HCT116 (cell line): ENCODE results near the gene FIBCD1.

Experiments
- ATF3 ChIP-seq: IDR thresholded peaks from 2 replicates; pipeline ENCODE4 v1.6.1; 2012
- CEBPB ChIP-seq: IDR thresholded peaks from 2 replicates; pipeline ENCODE4 v1.6.1; 2012; ENCODE audit warnings: low read depth
- CTCF ChIP-seq, 3 experiments: fragments of 200-600 bp in 1 of 3; sonication (generic) in 1 of 3; IDR thresholded peaks in 2 of 3; conservative IDR thresholded peaks in 1 of 3; 2 replicates each; pipeline ENCODE4 v1.5.1; 2012 to 2017; ENCODE audit warnings: low read depth in 2 of 3, low read length in 2 of 3, antibody characterized with exemption in 1 of 3, borderline replicate concordance in 1 of 3, control low read depth in 1 of 3, mild to moderate bottlenecking in 1 of 3, mixed read lengths in 1 of 3, mixed run types in 1 of 3, moderate library complexity in 1 of 3; ENCODE audit not compliant: insufficient read depth in 1 of 3
- EGR1 ChIP-seq: IDR thresholded peaks from 2 replicates; pipeline ENCODE4 v1.6.1; 2012; ENCODE audit warnings: low read depth
- EZH2 ChIP-seq: fragments of 200-600 bp; sonication (generic); IDR thresholded peaks from 2 replicates; pipeline ENCODE4 v1.6.1; 2017; ENCODE audit warnings: antibody characterized with exemption, mixed run types
- JUND ChIP-seq: IDR thresholded peaks from 2 replicates; pipeline ENCODE4 v1.6.1; 2012
- POLR2A ChIP-seq: IDR thresholded peaks from 2 replicates; pipeline ENCODE4 v1.7.0; 2011; ENCODE audit warnings: borderline replicate concordance; ENCODE audit not compliant: insufficient read depth, insufficient read length; ENCODE audit errors: extremely low read depth
- POLR2AphosphoS5 ChIP-seq: IDR thresholded peaks from 2 replicates; pipeline ENCODE4 v1.6.1; 2011; ENCODE audit warnings: mild to moderate bottlenecking, low read depth, low read length, moderate library complexity
- SP1 ChIP-seq: IDR thresholded peaks from 2 replicates; pipeline ENCODE4 v1.6.1; 2012; ENCODE audit warnings: low read depth
- TCF7L2 ChIP-seq: IDR thresholded peaks from 2 replicates; pipeline ENCODE4 v1.7.0; 2011; ENCODE audit warnings: borderline replicate concordance, inconsistent platforms; ENCODE audit not compliant: insufficient read depth, insufficient read length; ENCODE audit errors: extremely low read depth
- ZBTB33 ChIP-seq: IDR thresholded peaks from 2 replicates; pipeline ENCODE4 v1.6.1; 2011; ENCODE audit warnings: mild to moderate bottlenecking, low read length, moderate library complexity; ENCODE audit not compliant: insufficient replicate concordance; ENCODE audit errors: extremely low read depth
- TF ChIP-seq, protein P1 (sequence below): IDR thresholded peaks from 2 replicates; pipeline ENCODE4 v1.6.1; 2012; ENCODE audit warnings: low read depth

GRCh38 chr9:130950039-130950311 is 10.9 kb upstream of the FIBCD1 start:
- TF ChIP-seq POLR2A (no peak), CTCF (IDR thresholded peaks at IDR 0.05 in 2 of 3, conservative IDR thresholded peaks at IDR 0.05 in 1 of 3; ENCODE audit: borderline replicate concordance in 1 of 3, insufficient read depth in 1 of 3, low read depth in 2 of 3, low read length in 2 of 3) (no peak), CEBPB (no peak), EZH2 (no peak), TCF7L2 (no peak), ATF3 (no peak), SP1 (no peak), EGR1 (no peak), ZBTB33 (no peak), POLR2AphosphoS5 (no peak), JUND (no peak)
- TF ChIP-seq, protein P1, sequence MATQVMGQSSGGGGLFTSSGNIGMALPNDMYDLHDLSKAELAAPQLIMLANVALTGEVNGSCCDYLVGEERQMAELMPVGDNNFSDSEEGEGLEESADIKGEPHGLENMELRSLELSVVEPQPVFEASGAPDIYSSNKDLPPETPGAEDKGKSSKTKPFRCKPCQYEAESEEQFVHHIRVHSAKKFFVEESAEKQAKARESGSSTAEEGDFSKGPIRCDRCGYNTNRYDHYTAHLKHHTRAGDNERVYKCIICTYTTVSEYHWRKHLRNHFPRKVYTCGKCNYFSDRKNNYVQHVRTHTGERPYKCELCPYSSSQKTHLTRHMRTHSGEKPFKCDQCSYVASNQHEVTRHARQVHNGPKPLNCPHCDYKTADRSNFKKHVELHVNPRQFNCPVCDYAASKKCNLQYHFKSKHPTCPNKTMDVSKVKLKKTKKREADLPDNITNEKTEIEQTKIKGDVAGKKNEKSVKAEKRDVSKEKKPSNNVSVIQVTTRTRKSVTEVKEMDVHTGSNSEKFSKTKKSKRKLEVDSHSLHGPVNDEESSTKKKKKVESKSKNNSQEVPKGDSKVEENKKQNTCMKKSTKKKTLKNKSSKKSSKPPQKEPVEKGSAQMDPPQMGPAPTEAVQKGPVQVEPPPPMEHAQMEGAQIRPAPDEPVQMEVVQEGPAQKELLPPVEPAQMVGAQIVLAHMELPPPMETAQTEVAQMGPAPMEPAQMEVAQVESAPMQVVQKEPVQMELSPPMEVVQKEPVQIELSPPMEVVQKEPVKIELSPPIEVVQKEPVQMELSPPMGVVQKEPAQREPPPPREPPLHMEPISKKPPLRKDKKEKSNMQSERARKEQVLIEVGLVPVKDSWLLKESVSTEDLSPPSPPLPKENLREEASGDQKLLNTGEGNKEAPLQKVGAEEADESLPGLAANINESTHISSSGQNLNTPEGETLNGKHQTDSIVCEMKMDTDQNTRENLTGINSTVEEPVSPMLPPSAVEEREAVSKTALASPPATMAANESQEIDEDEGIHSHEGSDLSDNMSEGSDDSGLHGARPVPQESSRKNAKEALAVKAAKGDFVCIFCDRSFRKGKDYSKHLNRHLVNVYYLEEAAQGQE, result no peak
